ENCODE measurements around the gene UBE2K.

GRCh38 chr4:39664828-39665731 lies 32.9 kb upstream of the UBE2K start:
- TF ChIP-seq CTCF (IDR thresholded peaks at IDR 0.05) (no peak), EZH2 (IDR thresholded peaks at IDR 0.05; ENCODE audit: borderline replicate concordance, insufficient read depth, low read depth, low read length, poor library complexity, severe bottlenecking) (no peak)
